ENCODE measurements around the gene SMYD4. TPM values are rescaled to one million over a fixed set of nuclear protein-coding genes. Genes with fewer than 3 reads are reported as not detected.

Gene SMYD4
- total RNA-seq = 10 to 100 TPM; 40.3 to 41.7 TPM

DNA sequence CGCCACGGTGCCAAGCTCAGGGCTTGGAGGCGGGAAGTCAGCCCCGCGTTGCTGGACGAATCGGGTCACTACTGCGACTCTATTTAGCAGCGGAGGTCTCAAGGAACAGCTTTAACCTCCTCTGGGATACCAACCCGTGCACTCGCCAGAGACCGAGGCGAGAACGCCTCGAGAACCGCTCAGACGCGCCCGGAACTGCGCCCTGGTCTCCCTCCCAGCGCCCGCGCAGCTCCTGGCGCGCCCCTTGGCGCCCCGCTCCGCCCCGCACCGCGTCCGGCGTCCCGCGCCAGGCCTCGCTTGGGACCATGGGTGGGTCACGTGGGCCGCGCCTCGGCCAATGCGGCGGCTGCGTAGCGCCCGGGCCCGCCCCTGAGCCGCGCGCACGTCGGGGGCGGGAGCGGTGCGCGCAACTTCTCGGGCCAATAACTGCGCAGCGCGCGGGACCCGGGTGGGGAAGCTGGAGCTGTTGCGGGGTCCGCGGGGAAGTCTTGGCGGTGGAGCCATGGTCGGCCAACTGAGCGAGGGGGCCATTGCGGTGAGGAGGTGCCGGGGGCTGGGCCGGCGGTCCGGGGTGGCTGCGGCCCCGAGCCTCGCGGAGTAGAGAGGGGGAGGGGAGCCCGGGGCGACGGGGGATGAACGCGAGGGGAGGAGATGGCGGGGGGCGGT, at the start of gene SMYD4, which contains the start of gene RPA1:
SMYD4 (minus strand) TSS at position 311 of the 666 bp plus-strand sequence. CDS start 1,908 bp downstream, outside the sequence.
RPA1 (plus strand) TSS at position 414 of the 666 bp plus-strand sequence; CDS start at position 503, 89 bp downstream.
- Mint-ChIP-seq H3K36me3 (ENCODE audit: low read depth) (peaks cover 55% of the 10 kb centered on the region), H3K9me3 (ENCODE audit: insufficient read depth) (no peaks in the 10 kb centered on the region), H3K4me1 (ENCODE audit: low read depth) (peaks cover 71% of the 10 kb centered on the region), H3K4me3 (peak within 1 kb of the TSS; percentile 91), H3K27me3 (ENCODE audit: low read depth) (no peaks in the 10 kb centered on the region), H3K27ac (peak within 1 kb of the TSS; percentile 91)
- POLR2A ChIA-PET = interaction anchor here (0.6 to 2.4 kb wide), 14 partner anchors 10 to 507 kb away, joined by 3 to 16 read pairs (median 3); partner anchors contain the start of genes CRK, INPP5K, TSR1 and WDR81
- ATAC-seq = peak; percentile 99
- peak; percentile 92 for DNase-seq
- CTCF ChIA-PET = interaction anchor here (0.7 to 2.5 kb wide), 5 partner anchors 34 to 114 kb away, joined by 3 to 17 read pairs (median 3); no protein-coding TSS in a partner anchor

- no peaks in the 10 kb centered on the region for H3K9me3 Mint-ChIP-seq (ENCODE audit: insufficient read depth)
- peaks cover 20% of the 10 kb centered on the region for H3K4me1 Mint-ChIP-seq (ENCODE audit: low read depth)
- ATAC-seq = no peak
- no peak overlapping the region for H3K4me3 Mint-ChIP-seq
- ChIA-PET CTCF (interaction anchor here (1.4 kb wide), 1 partner anchor 13 kb away, joined by 4 read pairs; no protein-coding TSS in a partner anchor), POLR2A (no interaction called here)
- no peak for DNase-seq
- H3K27ac Mint-ChIP-seq = no peak overlapping the region
- H3K36me3 Mint-ChIP-seq (ENCODE audit: low read depth) = peaks cover 72% of the 10 kb centered on the region
- no peaks in the 10 kb centered on the region for H3K27me3 Mint-ChIP-seq (ENCODE audit: low read depth)
Observed at GRCh38 chr17:1878419-1879121, 48.9 kb upstream of the SMYD4 start.

DNA sequence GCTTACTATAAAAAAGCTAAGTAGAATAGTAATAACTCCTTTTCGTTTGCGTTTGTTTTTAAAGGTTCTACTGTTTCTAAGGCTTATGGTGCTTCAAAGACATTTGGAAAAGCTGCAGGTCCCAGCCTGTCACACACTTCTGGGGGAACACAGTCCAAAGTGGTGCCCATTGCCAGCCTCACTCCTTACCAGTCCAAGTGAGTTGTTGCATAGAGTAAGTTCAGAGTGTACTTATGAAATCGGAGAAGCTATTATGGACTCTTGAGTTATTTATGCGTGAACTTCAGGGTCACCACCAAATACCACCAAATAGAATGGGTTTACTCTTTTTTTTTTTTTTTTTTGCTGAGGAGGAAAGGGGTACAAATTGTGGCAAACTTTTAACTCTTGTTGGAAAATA, 45.9 kb upstream of the SMYD4 start:
- peaks cover 79% of the 10 kb centered on the region for H3K36me3 Mint-ChIP-seq (ENCODE audit: low read depth)
- no peak overlapping the region for H3K4me3 Mint-ChIP-seq
- ChIA-PET CTCF (interaction anchor here (1.0 to 1.2 kb wide), 2 partner anchors 10 to 155 kb away, joined by 3 to 5 read pairs; no protein-coding TSS in a partner anchor), POLR2A (no interaction called here)
- ATAC-seq (no peak), DNase-seq (no peak)
- peaks cover 48% of the 10 kb centered on the region for H3K4me1 Mint-ChIP-seq (ENCODE audit: low read depth)
- H3K27me3 Mint-ChIP-seq (ENCODE audit: low read depth) = no peaks in the 10 kb centered on the region
- H3K9me3 Mint-ChIP-seq (ENCODE audit: insufficient read depth) = no peaks in the 10 kb centered on the region
- no peak overlapping the region for H3K27ac Mint-ChIP-seq

DNA sequence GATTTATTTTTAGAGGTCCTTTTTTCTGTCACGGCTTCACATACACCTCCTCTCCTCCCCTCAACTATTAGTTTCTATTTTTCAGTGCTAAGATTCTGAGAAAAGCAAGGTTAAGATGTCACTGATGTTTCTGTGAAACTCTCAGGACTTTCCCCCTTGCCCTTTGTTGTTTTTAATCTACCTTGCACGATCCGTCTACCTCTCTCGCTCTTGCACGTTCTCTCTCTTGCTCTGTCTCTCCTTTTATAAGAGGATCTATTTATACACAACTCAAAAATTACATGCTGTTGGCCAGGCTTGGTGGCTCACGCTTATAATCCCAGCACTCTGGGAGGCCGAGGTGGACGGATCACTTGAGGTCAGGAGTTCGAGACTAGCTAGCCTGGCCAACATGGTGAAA, 43.7 kb upstream of the SMYD4 start:
- H3K4me1 Mint-ChIP-seq (ENCODE audit: low read depth) = peaks cover 64% of the 10 kb centered on the region
- H3K9me3 Mint-ChIP-seq (ENCODE audit: insufficient read depth) = no peaks in the 10 kb centered on the region
- H3K27ac Mint-ChIP-seq = peak overlapping the region; percentile 82
- ATAC-seq (peak; percentile 14), DNase-seq (peak; percentile 33)
- no peaks in the 10 kb centered on the region for H3K27me3 Mint-ChIP-seq (ENCODE audit: low read depth)
- CTCF ChIA-PET = no interaction called here
- H3K36me3 Mint-ChIP-seq (ENCODE audit: low read depth) = peaks cover 70% of the 10 kb centered on the region
- H3K4me3 Mint-ChIP-seq = peak overlapping the region; percentile 52
- POLR2A ChIA-PET = no interaction called here

- POLR2A ChIA-PET = no interaction called here
- Mint-ChIP-seq H3K4me1 (ENCODE audit: low read depth) (peaks cover 64% of the 10 kb centered on the region), H3K36me3 (ENCODE audit: low read depth) (peaks cover 70% of the 10 kb centered on the region), H3K9me3 (ENCODE audit: insufficient read depth) (no peaks in the 10 kb centered on the region), H3K4me3 (peak overlapping the region; percentile 52), H3K27ac (peak overlapping the region; percentile 82), H3K27me3 (ENCODE audit: low read depth) (no peaks in the 10 kb centered on the region)
- DNase-seq (no peak), ATAC-seq (no peak)
- CTCF ChIA-PET = interaction anchor here (1.5 kb wide), 1 partner anchor 156 kb away, joined by 6 read pairs; no protein-coding TSS in a partner anchor
Observed at GRCh38 chr17:1872976-1873375, 43.3 kb upstream of the SMYD4 start.

DNA sequence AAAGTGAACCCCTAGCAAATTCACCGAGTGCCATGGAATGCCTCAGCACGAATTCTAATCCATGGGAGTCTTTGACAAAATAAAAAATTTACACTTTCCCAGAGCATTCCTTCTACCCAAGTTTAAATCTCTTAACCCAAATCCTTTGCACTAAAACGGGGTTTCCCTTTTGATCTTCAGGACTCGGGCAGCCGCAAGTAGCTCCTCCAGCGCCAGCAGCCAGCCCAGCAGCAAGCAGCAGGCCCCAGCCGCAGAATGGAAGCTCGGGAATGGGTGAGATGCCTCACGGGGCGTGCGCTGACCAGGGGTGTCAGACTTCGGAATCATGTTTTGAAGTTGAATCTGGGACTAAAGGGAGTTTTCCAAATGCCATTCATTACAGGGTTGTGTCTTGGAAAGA, 42.6 kb upstream of the SMYD4 start:
- DNase-seq (no peak), ATAC-seq (no peak)
- Mint-ChIP-seq H3K27ac (peak overlapping the region; percentile 90), H3K9me3 (ENCODE audit: insufficient read depth) (no peaks in the 10 kb centered on the region), H3K4me1 (ENCODE audit: low read depth) (peaks cover 63% of the 10 kb centered on the region), H3K4me3 (peak overlapping the region; percentile 58), H3K36me3 (ENCODE audit: low read depth) (peaks cover 72% of the 10 kb centered on the region), H3K27me3 (ENCODE audit: low read depth) (no peaks in the 10 kb centered on the region)
- ChIA-PET POLR2A (interaction anchor here (0.6 to 2.8 kb wide), 4 partner anchors 43 to 301 kb away, joined by 3 to 15 read pairs (median 6); partner anchors contain the start of genes RPA1 and SMYD4), CTCF (interaction anchor here (0.7 to 5.7 kb wide), 5 partner anchors 9 to 155 kb away, joined by 3 to 44 read pairs (median 5); partner anchors contain the start of gene WDR81)

DNA sequence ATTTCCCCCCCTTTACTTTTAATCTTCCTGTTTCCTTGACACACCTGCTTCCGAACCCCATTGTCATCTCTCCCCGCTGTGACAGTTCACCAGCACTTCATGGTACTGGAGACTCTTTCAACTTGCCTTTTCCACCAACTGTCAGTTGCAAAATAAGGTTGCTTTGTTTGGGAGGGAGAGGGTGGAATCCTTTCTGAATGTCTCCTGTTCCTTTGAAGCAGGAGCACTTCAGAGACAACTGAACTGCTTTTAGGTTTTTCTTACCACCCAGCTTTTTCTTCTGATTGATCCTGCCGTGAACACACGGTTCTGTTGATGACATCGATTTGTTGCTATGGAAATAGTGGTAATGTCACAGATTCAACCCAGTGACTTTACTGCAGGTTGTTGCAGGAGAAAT, 42.1 kb upstream of the SMYD4 start:
- ATAC-seq (peak; percentile 68), DNase-seq (peak; percentile 39)
- Mint-ChIP-seq H3K4me1 (ENCODE audit: low read depth) (peaks cover 60% of the 10 kb centered on the region), H3K4me3 (peak overlapping the region; percentile 58), H3K27me3 (ENCODE audit: low read depth) (no peaks in the 10 kb centered on the region), H3K36me3 (ENCODE audit: low read depth) (peaks cover 70% of the 10 kb centered on the region), H3K9me3 (ENCODE audit: insufficient read depth) (no peaks in the 10 kb centered on the region), H3K27ac (peak overlapping the region; percentile 90)
- ChIA-PET CTCF (interaction anchor here (0.9 to 5.7 kb wide), 5 partner anchors 9 to 155 kb away, joined by 3 to 44 read pairs (median 5); partner anchors contain the start of gene WDR81), POLR2A (interaction anchor here (0.6 to 2.8 kb wide), 6 partner anchors 42 to 527 kb away, joined by 3 to 15 read pairs (median 3); partner anchors contain the start of genes RPA1 and SMYD4)

- ChIA-PET POLR2A (interaction anchor here (1.0 to 2.8 kb wide), 3 partner anchors 41 to 163 kb away, joined by 3 to 15 read pairs (median 9); partner anchors contain the start of genes RPA1 and SMYD4), CTCF (interaction anchor here (0.9 to 5.7 kb wide), 9 partner anchors 11 to 225 kb away, joined by 3 to 44 read pairs (median 4); partner anchors contain the start of genes SCARF1 and WDR81)
- Mint-ChIP-seq H3K4me1 (ENCODE audit: low read depth) (peaks cover 61% of the 10 kb centered on the region), H3K36me3 (ENCODE audit: low read depth) (peaks cover 65% of the 10 kb centered on the region), H3K27me3 (ENCODE audit: low read depth) (no peaks in the 10 kb centered on the region), H3K9me3 (ENCODE audit: insufficient read depth) (no peaks in the 10 kb centered on the region), H3K27ac (peak overlapping the region; percentile 90), H3K4me3 (peak overlapping the region; percentile 58)
- ATAC-seq (peak; percentile 67), DNase-seq (peak; percentile 39)
Observed at GRCh38 chr17:1870592-1870991, 40.9 kb upstream of the SMYD4 start.

GRCh38 chr17:1868090-1868489, 38.4 kb upstream of the SMYD4 start:
- Mint-ChIP-seq H3K36me3 (ENCODE audit: low read depth) (peaks cover 48% of the 10 kb centered on the region), H3K4me1 (ENCODE audit: low read depth) (peaks cover 45% of the 10 kb centered on the region), H3K27ac (peak overlapping the region; percentile 15), H3K4me3 (no peak overlapping the region), H3K27me3 (ENCODE audit: low read depth) (no peaks in the 10 kb centered on the region), H3K9me3 (ENCODE audit: insufficient read depth) (no peaks in the 10 kb centered on the region)
- ChIA-PET CTCF (interaction anchor here (1.0 to 5.7 kb wide), 2 partner anchors 146 to 514 kb away, joined by 3 to 44 read pairs; partner anchors contain the start of gene WDR81), POLR2A (interaction anchor here (0.6 kb wide), 1 partner anchor 9 kb away, joined by 3 read pairs; no protein-coding TSS in a partner anchor)
- no peak for ATAC-seq
- no peak for DNase-seq

- ChIA-PET CTCF (interaction anchor here (1.0 to 5.7 kb wide), 2 partner anchors 145 to 515 kb away, joined by 3 to 44 read pairs; partner anchors contain the start of gene WDR81), POLR2A (no interaction called here)
- ATAC-seq = no peak
- no peak overlapping the region for H3K4me3 Mint-ChIP-seq
- peaks cover 39% of the 10 kb centered on the region for H3K4me1 Mint-ChIP-seq (ENCODE audit: low read depth)
- DNase-seq = no peak
- H3K27me3 Mint-ChIP-seq (ENCODE audit: low read depth) = no peaks in the 10 kb centered on the region
- peaks cover 42% of the 10 kb centered on the region for H3K36me3 Mint-ChIP-seq (ENCODE audit: low read depth)
- no peak overlapping the region for H3K27ac Mint-ChIP-seq
- no peaks in the 10 kb centered on the region for H3K9me3 Mint-ChIP-seq (ENCODE audit: insufficient read depth)
Observed at GRCh38 chr17:1867307-1867706, 37.6 kb upstream of the SMYD4 start.
